Measurements from ENCODE around the gene ZNF280B. TPM values are rescaled to one million over a fixed set of nuclear protein-coding genes. Genes with fewer than 3 reads are reported as not detected.

The ZNF280B gene
- total and polyA plus RNA-seq, 10 of the 15 experiments (the other 5 are each of a cell fraction or from before 2014, with no cell fraction given) = 0.28 to 2.2 (median 1.1) TPM

GRCh38 chr22:22460635-22461034 lies 47.9 kb downstream of the ZNF280B start:
- in situ Hi-C loops (cut with MboI) = no loop called here
- FAIRE-seq = no peak
- Histone ChIP-seq H3K79me2 (ENCODE audit: control insufficient read depth, insufficient read depth, low read length) (no peaks in the 10 kb centered on the region), H4K20me1 (ENCODE audit: control insufficient read depth, insufficient read depth) (no peaks in the 10 kb centered on the region), H2AFZ (ENCODE audit: control insufficient read depth, low read depth, low read length) (no peak overlapping the region), H3K27ac (ENCODE audit: control insufficient read depth, insufficient read depth) (no peak overlapping the region), H3K4me1 (ENCODE audit: control insufficient read depth, insufficient read depth, low read length) (no peaks in the 10 kb centered on the region), H3K27me3 (replicated peaks in 1 of 2; ENCODE audit: control insufficient read depth in 2 of 2, insufficient read depth in 2 of 2, low read length in 1 of 2) (no peaks in the 10 kb centered on the region), H3K36me3 (ENCODE audit: control insufficient read depth in 2 of 2, insufficient read depth in 2 of 2, low read length in 1 of 2) (no peaks in the 10 kb centered on the region), H3K4me3 (no peak overlapping the region), H3K9ac (ENCODE audit: control insufficient read depth, insufficient read depth, low read length) (no peak overlapping the region), H3K4me2 (ENCODE audit: control insufficient read depth, insufficient read depth) (no peak overlapping the region), H3K9me3 (replicated peaks; ENCODE audit: control insufficient read depth, insufficient read depth, low read length) (peaks cover 4% of the 10 kb centered on the region; the same call in 2 of the 3 replicates)
- ATAC-seq = no peak
- no TSS peak for BruUV-seq (replicated peaks)
- intact Hi-C loops (cut with micrococcal nuclease; ENCODE audit: unreplicated experiment) = loop anchor here (5.0 kb wide), 2 partner anchors 38 to 127 kb away; no protein-coding TSS in a partner anchor
- RAD21 ChIA-PET (ENCODE audit: unreplicated experiment) = no interaction called here
- CTCF ChIA-PET = interaction anchor here (0.7 to 5.5 kb wide), 4 partner anchors 10 to 104 kb away, joined by 3 to 75 read pairs (median 14); no protein-coding TSS in a partner anchor
- no peak for DNase-seq (ENCODE audit: low read depth, low spot score)
- TF ChIP-seq MXI1 (IDR thresholded peaks at IDR 0.05; ENCODE audit: low read depth, low read length) (no peak), SRF (IDR thresholded peaks at IDR 0.05; ENCODE audit: low read depth in 2 of 2, low read length in 2 of 2) (no peak), IRF4 (IDR thresholded peaks at IDR 0.05; ENCODE audit: low read depth, low read length) (no peak), CTCF (IDR thresholded peaks at IDR 0.05 in 2 of 3, conservative IDR thresholded peaks at IDR 0.05 in 1 of 3; ENCODE audit: control insufficient read depth in 2 of 3, extremely low read depth in 1 of 3, insufficient read depth in 1 of 3, low read depth in 3 of 3, low read length in 3 of 3) (peak in 1 of 3 experiments; percentile 25; a peak in 2 of 6 replicates), SKIL (IDR thresholded peaks at IDR 0.05; ENCODE audit: low read depth, poor library complexity, severe bottlenecking) (no peak), MAX (IDR thresholded peaks at IDR 0.05; ENCODE audit: low read depth, low read length) (no peak), USF1 (IDR thresholded peaks at IDR 0.05; ENCODE audit: borderline replicate concordance, extremely low read length, insufficient read depth, low read depth, low read length) (no peak), SUZ12 (IDR thresholded peaks at IDR 0.05; ENCODE audit: unreplicated experiment) (no peak)
- SMC1A ChIA-PET (ENCODE audit: uncharacterized antibody, unreplicated experiment) = no interaction called here
- POLR2A ChIA-PET = no interaction called here

All from GM12878 (cell line).